ACC112 (cell line): Measurements from ENCODE around the gene CHST13.

Experiments
- H2AFZ ChIP-seq: fragments of 200-600 bp; sonication (generic); one replicate; pipeline ENCODE4 v1.6.0; 2017; ENCODE audit warnings: antibody characterized with exemption, low read length; ENCODE audit not compliant: unreplicated experiment
- H3K27ac ChIP-seq: fragments of 200-600 bp; sonication (generic); 2 replicates; pipeline ENCODE4 v1.5.1; 2014; ENCODE audit warnings: low read depth, mild to moderate bottlenecking, antibody characterized with exemption, low read length, moderate library complexity
- H3K27me3 ChIP-seq: fragments of 200-600 bp; sonication (generic); 2 replicates; pipeline ENCODE4 v1.6.1; 2014; ENCODE audit warnings: mild to moderate bottlenecking, antibody characterized with exemption, low read length, moderate library complexity, mixed read lengths; ENCODE audit not compliant: insufficient read depth
- H3K36me3 ChIP-seq: fragments of 200-600 bp; sonication (generic); 2 replicates; pipeline ENCODE4 v1.6.1; 2016; ENCODE audit warnings: mild to moderate bottlenecking, antibody characterized with exemption, low read length, moderate library complexity, mixed read lengths; ENCODE audit not compliant: insufficient read depth
- H3K4me1 ChIP-seq: fragments of 200-600 bp; sonication (generic); one replicate; pipeline ENCODE4 v1.6.1; 2016; ENCODE audit warnings: low read length, mixed read lengths; ENCODE audit not compliant: insufficient read depth, unreplicated experiment, control insufficient read depth
- H3K4me3 ChIP-seq: fragments of 200-600 bp; sonication (generic); 2 replicates; pipeline ENCODE4 v1.5.1; 2014; ENCODE audit warnings: mild to moderate bottlenecking, low read depth, low read length
- H3K79me2 ChIP-seq: fragments of 200-600 bp; sonication (generic); one replicate; pipeline ENCODE4 v1.6.0; 2016; ENCODE audit warnings: low read length; ENCODE audit not compliant: control insufficient read depth, unreplicated experiment, insufficient read depth

The CHST13 gene

DNA sequence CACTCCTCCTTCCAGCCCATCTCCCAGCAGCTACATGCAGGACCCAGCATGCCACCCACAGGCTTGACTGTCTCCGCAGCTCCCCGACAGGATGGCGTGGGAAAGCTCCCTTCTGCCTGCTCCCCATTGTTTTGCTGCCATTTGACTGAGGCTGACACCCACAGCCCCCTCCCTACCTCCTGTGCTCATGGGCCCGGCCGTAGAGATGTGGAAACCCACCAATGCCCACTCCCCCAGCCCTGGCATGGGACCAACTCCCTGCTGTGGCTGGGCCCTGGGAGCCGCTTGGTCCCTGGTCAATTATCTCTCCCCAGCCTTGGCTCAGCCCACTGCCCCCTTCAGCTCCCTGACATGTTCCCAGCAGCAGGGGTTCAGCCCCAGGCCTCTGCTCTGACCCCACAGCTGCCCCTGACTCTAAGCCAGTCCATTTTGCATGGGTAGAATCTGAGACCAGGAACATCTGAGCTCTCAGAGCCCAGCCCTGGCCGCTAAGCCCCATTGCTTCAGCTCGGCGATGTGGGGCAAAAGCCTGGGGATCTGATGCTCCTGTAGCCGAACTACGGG is 26.6 kb downstream of the CHST13 start:
- Histone ChIP-seq H3K79me2 (no peaks in the 10 kb centered on the region), H2AFZ (no peak overlapping the region), H3K4me1 (no peaks in the 10 kb centered on the region), H3K36me3 (no peaks in the 10 kb centered on the region), H3K27me3 (peaks cover 28% of the 10 kb centered on the region), H3K4me3 (no peak overlapping the region), H3K27ac (no peak overlapping the region)

- H3K27me3 ChIP-seq, result peaks cover 28% of the 10 kb centered on the region
- no peak overlapping the region for H3K4me3 ChIP-seq
- H3K4me1 ChIP-seq, result no peaks in the 10 kb centered on the region
- H3K36me3 ChIP-seq, result no peaks in the 10 kb centered on the region
- no peak overlapping the region for H3K27ac ChIP-seq
- H3K79me2 ChIP-seq, result no peaks in the 10 kb centered on the region
- H2AFZ ChIP-seq, result no peak overlapping the region
Observed at GRCh38 chr3:126551121-126551838, 27.3 kb downstream of the CHST13 start.

DNA sequence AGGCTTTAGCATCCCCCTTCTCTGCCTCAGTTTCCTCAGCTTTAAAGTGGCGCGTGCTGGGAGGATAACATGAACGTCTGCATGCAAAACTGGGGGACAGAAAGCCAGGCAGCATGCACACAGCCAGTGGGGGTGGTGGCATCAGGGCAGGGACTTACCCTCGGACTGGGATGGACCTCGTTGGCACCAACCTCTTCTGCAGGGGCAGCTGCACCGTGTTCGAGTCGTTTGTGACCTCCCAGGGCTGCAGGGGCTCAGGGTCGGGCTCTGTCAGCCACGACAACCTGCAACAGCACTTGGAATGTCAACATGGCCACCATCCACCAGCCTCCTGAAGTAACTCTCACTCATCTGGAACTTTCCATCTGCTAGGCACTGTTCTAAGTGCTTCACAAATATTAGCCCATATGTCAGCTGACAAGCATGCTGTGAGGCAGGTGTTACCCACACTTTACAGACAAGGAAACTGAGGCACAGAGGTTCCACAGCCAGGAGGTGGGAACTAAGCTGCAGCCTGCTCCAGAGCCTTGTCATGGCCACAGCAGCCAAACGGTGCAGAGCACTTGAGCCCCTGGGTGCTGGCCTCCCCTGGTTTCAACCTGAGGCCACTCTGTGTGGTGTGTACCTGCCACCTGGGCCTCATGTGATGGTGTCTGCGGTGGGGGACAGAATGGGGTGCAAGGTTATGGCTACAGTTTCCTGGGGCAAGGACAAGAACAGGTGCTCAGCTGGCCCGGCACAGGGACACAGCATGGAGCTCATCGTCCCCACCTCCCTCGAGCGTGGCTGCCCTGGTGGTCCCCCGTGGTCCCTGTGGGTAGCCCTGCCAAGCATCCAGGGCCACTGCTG is 28.1 kb downstream of the CHST13 start:
- H3K4me3 ChIP-seq, result no peak overlapping the region
- no peaks in the 10 kb centered on the region for H3K4me1 ChIP-seq
- H3K27ac ChIP-seq, result no peak overlapping the region
- no peak overlapping the region for H2AFZ ChIP-seq
- no peaks in the 10 kb centered on the region for H3K79me2 ChIP-seq
- H3K27me3 ChIP-seq, result peaks cover 21% of the 10 kb centered on the region
- H3K36me3 ChIP-seq, result no peaks in the 10 kb centered on the region

GRCh38 chr3:126552688-126553283 is 28.8 kb downstream of the CHST13 start:
- Histone ChIP-seq H3K4me3 (no peak overlapping the region), H3K4me1 (no peaks in the 10 kb centered on the region), H3K27ac (no peak overlapping the region), H3K27me3 (peaks cover 14% of the 10 kb centered on the region), H3K79me2 (no peaks in the 10 kb centered on the region), H2AFZ (no peak overlapping the region), H3K36me3 (no peaks in the 10 kb centered on the region)

DNA sequence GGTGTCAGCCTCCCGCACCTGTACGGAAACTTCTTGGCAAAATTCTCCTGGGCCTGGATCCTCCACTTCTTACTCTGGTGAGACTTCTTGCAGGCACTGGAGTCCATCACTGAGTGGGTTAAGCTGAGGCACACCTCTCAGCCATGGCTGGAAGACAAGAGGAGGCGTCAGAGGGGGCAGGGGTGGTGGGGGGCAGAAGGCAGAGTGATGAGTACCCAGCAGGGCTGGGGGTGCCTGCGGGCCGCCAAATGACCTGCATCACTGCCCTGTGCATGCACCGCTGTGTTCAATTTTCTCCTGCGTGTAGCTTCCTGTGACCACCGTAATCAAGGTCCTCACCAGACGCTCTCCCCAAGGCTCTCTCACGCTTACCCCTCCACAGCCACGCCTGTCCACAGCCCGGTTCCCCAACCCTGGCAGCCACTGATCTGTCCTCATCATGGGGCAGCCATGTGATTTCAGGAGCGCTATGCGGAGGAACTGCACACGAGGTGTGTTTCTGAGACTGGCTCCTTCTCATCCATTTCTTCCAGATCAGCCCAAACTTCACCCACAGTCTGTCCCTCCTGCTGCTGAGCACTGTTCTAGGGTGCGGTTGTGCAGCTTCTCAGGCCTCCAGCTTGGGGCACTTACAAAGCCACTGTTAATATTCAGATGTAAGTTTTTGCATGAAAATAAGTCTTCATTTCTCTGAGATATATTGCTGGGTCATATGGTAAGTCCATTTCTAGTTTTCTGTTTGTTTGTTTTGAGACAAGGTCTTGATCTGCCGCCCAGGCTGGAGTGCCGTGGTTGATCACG is 29.5 kb downstream of the CHST13 start:
- no peak overlapping the region for H3K27ac ChIP-seq
- H3K36me3 ChIP-seq, result no peaks in the 10 kb centered on the region
- H3K4me3 ChIP-seq, result no peak overlapping the region
- no peak overlapping the region for H2AFZ ChIP-seq
- H3K4me1 ChIP-seq, result no peaks in the 10 kb centered on the region
- H3K79me2 ChIP-seq, result no peaks in the 10 kb centered on the region
- H3K27me3 ChIP-seq, result peaks cover 9% of the 10 kb centered on the region

DNA sequence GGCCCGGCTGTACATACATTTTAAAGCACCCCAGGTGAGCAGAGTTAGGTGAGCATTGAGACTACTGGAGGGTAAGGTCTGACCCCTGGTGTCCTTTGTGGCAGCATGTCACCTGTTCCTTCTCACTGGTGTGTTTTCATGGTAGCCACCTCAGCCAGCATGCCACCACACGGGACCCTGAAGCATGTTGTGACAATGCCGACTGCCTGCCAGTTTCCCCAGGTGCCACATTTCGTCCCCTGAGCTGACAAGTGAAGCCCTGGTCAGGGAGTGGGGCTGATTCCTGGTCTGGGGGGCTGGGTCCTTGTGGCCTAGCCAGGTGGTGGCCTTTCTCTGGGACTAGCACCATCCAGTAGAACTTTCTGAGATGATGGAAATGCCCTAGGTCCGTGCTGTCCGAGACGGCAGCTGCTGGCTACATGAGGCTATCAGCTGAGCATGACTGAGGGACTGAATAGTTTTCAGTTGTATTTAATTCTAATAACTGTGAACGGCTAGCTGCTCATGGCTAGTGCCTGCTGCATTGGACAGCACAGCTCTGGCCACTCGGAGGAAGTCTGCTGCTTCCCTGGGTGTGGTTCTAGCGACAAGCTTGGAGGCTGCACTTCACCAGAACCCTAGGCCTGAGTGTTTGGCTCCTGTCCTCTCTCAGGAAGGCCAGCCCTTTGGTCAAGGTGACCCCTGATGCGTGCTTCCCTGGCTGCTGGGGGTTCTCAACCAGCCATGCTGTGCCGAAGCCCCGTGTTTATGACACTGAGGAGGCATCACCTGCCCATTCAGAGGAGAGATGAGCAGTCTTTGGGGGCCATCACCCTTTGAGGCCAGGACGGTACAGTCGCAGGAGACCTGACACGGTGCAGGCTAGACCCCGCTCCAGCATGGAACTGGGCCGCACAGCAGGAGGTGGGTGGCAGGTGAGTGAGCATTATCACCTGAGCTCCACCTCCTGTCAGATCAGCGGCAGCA is 30.9 kb downstream of the CHST13 start:
- Histone ChIP-seq H3K36me3 (no peaks in the 10 kb centered on the region), H3K4me3 (no peak overlapping the region), H3K27ac (no peak overlapping the region), H3K79me2 (no peaks in the 10 kb centered on the region), H3K4me1 (no peaks in the 10 kb centered on the region), H2AFZ (no peak overlapping the region), H3K27me3 (peaks cover 13% of the 10 kb centered on the region)

DNA sequence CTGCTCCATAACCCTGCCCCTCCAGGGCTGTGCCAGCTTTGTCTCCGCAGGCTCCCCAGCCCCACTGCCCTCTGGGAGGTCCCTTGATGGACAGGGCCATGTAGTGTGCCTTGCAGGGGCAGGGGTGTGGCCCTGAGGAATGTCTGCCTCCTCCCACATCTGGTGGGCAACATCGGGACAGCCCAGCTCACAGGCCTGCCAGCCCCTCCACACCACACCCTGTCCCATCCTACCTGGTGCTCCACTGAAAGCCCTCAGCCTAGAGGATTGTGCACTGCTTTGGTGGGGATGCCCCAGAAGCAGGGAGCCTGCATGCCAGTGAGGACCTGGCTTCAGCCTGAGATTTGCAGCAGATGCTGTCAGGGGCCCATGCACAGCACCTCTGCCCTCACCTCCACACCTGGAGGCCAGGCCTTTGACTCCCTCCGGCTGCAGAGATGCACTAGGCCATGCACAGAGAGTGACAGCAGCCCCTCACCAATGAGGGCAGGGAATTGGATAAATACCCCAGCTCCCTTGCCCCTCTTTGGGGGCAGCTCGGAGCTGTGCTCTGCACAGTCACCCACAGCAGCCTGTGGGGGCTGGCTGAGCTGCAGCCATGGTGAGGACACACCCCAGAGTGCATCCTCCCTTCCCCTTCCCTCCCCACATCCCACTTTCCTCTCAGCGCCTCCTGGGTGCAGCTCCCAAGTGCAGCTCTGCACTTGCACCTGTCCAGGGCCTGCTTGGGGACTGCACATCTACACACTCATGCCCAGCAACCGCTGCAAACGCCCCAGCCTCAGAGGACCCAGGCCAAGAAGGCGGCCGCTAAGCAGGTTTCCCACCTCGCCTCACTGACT is 32.1 kb downstream of the CHST13 start:
- H3K27me3 ChIP-seq, result peaks cover 25% of the 10 kb centered on the region
- H3K36me3 ChIP-seq, result no peaks in the 10 kb centered on the region
- no peak overlapping the region for H2AFZ ChIP-seq
- no peaks in the 10 kb centered on the region for H3K4me1 ChIP-seq
- H3K27ac ChIP-seq, result no peak overlapping the region
- H3K4me3 ChIP-seq, result no peak overlapping the region
- no peaks in the 10 kb centered on the region for H3K79me2 ChIP-seq

GRCh38 chr3:126556637-126557414 is 32.9 kb downstream of the CHST13 start:
- Histone ChIP-seq H3K27ac (no peak overlapping the region), H2AFZ (no peak overlapping the region), H3K27me3 (peaks cover 32% of the 10 kb centered on the region)

More at GRCh38 chr3:126556637-126557414, 32.9 kb downstream of the CHST13 start:
- H3K36me3 ChIP-seq, result no peaks in the 10 kb centered on the region
- H3K4me1 ChIP-seq, result no peaks in the 10 kb centered on the region
- H3K79me2 ChIP-seq, result no peaks in the 10 kb centered on the region
- no peak overlapping the region for H3K4me3 ChIP-seq
